HG03135 (cell line): ENCODE data around the gene ITGB2.
A peak's percentile ranks its signal among the peaks of the same experiment; 100 is the strongest.
"Not testable (repeated sequence)": the region's sequence is repeated elsewhere in the genome, so short reads cannot be mapped to it uniquely, and the experiment has no call there.

ENCODE experiments used
- ATAC-seq: cut with Tn5 transposase; IDR thresholded peaks from one replicate; pipeline ENCODE4 v1.9.1; 2021; ENCODE audit warnings: mild to moderate bottlenecking, moderate library complexity; ENCODE audit not compliant: unreplicated experiment

Gene ITGB2

DNA sequence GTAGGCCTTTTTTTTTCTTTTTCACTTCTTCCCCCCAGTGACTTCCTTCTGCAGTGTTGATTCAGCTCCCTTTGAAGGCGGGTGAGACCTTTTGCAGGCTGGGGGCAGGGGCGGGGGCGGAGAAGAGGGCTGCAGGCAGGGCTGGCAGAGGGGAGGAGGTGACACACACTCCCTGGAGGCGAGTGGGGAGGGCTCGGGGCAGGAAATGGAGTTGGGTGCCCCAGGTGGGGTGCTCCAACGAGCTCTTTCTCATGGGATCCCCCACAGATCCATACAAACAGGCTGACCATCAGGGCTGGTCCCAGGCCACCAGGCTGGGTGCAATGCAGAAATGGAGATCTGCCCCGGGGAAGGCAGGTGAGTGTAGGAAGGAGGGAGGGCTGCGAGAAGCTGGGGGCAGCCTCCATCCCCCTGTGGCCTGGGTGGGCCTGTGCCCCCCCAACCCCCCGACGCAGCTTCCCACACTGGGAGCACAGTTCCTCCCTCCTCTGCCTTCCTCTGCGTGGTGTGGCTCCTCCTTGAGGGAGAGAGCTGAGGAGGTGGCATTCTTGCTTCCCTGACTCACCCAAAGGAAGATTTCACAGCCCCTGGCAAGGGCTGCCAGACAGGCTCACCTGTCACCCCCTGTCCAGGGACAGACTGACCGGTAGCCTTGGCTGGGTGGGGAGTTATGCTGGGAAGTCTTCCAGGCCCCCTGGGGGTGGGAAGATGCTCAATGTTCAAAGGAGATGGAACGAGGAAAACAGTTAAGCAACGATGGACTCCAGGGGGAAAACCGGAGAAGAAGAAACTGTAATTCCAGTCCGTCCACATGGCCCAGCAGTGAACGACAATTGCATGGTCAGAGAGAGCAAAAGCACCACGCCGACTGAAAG is 7.1 kb upstream of the ITGB2 start:
- ATAC-seq = no peak

DNA sequence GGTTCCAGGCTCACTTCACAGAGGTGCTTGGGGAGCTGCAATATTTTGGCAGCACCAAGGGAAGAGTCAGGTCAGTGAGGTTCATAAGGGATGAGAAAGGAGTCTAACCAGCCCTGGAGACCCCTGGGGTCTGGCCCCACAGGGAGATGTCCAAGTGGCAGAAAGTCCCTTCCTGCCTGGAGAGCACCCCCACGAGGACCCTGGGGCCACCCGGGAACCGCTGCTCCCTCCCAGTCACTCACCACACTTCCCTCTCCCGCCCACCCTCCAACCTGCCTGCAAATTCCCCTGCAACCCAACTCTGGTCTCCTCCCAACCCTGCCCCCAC is 6.5 kb upstream of the ITGB2 start:
- ATAC-seq = no peak

DNA sequence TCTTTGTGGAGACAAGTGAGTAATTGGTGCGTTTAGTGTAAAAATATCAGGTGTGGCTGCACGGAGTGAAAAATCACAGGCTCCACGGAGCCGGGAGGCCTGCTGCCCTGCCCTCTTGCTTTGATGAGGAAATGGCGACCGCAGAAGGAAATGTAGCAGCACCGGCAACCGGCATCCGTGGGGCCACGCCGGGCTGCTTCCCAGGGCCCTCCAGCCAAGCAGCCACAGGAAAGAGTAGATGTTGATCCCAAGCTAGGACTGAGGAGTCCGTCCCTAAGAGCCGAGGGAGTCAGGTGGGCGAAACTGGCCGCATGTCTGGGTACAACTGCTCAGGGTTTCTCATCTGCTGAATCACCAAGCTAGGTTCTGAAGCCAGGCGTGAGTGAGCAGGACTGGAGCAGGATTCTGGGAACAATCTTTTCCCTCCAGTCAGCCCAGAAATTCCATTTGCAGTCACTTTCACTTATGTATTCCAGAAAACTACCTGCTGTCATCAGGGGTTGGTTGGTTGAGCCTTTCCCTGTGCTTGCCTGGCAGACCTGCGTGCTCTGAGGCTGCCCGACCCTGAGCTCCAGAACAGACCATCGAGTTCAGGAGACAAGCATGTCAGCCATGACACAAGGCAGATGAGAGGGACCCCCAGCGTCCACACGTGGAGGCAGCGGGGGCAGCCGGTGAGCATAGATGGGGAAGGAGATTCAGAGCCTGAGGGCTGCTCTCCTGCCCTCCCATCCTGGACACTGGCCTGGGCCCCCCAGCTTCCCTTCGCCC is 5.8 kb upstream of the ITGB2 start:
- no peak for ATAC-seq

DNA sequence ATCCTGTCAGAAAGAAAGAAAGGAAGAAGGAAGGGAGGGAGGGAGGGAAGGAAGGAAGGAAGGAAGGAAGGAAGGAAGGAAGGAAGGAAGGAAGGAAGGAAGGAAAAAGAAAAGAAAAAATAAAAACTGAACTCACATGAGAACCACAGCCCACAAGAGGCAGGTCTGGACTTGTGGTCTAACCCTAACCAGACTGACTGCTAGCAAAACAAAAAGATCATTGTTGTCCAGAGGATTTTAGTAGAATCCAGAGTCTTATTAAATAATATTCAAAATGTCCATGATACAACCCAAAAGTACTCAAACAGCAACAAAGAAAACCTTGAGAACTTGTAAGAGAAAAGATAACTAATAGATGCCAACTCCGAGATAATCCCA is 4.7 kb upstream of the ITGB2 start:
- ATAC-seq = no peak

DNA sequence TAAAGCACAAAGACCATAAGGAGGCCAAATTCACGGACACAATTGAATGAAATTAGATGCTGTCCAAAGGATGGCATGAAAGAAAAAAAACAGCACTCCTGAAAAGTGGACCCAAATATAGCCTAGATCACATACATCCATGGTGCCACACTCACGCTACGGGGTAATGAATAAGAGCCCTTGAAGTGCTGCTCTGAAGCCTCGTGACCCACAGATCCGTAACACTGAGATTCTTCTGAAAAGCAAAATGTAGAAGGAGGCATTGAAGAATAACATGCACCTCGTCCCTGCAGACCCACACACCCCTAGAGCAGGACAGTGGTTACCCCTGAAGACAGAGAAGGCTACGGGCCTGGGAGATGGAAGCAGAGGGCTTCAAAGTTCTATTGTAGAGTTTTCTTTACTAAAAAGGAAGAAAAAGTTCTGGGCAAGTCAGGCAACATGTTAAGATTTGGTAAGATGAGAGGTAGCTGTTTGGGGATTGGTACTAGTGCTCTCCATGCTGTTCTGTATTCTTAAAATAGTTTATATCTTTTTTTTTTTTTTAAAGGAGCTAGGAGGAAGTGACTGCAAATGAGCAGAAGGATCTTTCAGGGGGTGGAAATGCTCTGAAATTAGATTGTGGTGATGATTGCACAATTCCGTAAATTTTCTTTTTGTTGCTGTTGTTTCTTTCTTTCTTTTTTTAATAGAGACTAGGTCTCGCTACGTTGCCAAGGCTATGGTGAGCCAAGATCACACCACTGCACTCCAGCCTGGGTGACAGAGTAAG is 4.1 kb upstream of the ITGB2 start:
- ATAC-seq = no peak

DNA sequence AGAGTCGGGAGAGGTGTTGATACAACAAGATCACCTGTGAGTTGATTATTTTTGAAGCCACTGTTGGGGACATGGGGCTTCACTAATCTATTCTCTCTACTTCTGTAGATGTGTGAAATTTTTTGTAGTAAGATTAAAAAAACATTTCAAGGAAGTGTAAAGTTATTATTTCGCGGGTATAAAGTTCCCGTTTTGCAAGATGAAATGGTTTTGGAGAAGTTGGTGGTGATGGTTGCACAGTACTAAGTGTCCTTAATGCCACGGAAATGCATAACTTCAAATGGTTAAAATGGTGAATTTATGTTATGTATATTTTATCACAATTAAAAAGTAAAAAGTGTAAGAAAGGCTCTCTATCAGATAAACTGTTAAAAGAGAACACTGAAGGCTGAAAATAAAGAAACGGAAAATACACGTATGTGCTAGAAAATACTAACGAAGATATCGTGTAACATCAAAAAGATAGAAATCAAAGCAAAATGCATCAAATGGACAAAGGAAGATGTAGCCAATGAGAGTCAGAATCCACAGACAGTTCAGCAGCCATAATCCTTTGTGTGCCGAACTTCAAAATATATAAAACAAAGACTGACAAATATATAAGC is 2.9 kb upstream of the ITGB2 start:
- ATAC-seq = no peak

DNA sequence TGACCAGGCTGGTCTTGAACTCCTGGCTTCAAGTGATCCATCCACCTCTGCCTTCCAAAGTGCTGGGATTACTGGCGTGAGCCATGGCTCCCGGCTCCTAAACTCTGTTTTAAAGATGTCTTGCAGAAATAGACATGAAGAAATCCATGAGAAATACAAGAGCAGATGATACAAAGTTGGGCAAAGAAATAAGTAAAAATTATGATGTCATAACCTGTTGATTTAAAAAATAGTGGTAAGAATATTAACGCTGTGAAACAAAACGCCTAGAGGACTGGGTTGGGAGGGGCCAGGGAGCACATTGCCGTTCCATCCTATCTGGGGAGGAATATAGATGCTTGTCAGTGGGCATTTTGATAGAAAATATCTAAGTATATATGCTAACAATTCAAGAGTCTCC is 1.2 kb upstream of the ITGB2 start:
- ATAC-seq = no peak

DNA sequence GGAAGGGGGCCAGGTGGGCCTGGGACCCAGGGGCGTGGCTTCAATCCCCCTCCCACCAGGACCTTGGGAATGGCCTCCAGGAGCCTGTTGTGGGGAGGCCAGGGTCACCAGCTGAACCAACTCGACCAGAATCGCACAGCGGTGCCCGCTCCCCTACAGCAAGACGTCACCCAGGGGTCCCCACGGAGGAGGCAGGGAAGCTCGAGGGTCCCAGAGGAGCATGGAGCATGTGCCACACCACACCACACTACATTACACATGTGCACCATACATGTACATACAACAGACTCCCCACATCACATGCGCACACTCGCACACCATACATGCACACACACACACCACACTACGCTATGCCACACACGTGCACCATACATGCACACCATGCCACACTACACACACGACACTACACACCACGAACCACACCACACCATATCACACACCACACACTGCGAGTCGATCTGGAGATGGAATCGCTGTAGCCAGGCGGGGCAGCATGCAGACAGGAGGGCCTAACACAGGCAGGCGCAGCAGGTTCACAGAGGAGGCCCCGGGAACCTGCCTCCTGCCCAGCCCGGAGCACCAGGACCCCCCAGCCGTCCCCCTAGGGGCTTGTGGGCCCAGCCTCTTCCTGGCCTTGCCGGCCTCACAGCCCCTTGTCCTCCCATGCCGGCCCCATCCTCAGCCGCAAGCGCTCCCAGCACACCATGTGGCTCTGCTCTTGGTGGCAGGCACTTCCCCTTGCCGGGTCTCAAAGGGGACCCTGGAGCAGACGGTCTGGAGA is 596 bp downstream of the ITGB2 start:
- peak; percentile 23 for ATAC-seq

DNA sequence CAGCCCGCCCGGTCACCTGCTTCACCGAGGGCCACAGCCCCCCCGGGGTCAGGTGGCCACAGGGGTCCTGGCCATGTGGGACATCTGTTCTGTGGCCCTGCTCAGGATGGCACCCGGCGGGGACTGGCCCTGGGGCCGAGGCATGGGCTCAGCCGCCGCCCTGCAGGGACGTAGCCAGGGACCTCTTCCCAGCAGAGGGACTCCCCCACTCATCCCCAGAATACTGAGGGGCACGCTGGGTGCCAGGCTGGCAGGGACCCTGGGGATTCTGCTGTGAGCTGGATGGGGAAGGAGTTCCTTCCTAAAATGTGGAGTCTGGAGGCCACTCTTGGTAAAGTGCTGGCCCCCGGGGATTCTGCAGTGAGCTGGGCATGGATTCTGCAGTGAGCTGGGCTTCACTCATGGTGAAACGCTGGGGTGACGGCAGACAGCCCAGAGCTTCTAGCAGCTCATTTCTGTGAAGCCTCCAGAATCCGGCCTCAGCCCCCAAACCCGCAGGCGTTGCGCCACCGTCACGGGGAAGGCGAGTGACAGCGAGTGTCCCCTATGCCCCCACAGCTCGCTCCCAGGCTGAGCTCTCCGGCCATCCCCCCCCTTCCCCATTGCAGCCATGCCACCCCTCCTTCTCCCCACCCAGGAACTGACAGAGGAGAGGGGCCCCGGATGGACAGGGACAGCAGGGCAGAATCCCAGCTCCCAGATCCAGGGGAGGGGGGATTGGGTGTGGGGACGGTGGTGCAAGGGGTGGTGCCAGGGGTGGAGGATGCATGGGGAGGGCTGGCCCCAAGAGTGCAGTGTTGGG is 1.4 kb downstream of the ITGB2 start:
- ATAC-seq = no peak

DNA sequence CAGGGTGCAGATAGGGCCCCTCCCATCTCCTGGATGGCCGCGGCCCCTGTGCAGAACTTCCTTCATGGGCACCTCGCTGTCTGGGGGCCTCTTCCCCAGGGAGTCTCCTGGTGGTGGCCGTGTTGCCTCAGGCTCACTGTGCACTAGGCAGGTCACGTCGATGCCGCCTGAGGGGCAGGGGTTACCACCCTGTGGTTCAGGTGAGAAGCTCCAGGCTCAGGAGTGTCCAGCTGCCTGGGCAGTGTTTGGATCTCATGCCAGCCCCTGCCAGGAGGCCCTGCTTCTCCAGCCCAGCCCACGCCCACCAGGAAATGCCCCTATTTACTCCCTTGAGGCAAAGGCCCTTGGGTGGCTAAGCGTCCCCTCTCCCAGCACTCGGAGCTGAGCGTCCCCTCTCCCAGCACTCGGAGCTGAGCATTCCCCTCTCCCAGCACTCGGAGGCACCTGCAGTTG is 2.1 kb downstream of the ITGB2 start:
- no peak for ATAC-seq

DNA sequence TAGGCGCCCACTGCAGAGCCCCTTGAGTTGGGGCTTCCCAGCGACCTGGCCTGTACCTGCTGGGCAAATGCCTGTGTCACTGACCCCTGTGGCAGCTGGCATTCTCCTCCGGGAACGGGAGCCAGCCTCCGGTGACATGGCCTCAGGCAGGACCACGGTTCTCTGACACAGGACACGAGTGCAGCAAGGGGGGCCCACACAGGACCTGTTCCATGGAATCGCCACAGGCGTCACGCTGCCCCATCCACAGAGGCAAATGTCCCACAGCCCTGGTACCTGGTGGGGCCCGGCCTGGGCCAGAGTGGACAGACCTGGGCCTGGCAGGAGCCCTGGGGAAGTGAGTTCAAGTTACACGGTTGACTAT is 2.6 kb downstream of the ITGB2 start:
- no peak for ATAC-seq

DNA sequence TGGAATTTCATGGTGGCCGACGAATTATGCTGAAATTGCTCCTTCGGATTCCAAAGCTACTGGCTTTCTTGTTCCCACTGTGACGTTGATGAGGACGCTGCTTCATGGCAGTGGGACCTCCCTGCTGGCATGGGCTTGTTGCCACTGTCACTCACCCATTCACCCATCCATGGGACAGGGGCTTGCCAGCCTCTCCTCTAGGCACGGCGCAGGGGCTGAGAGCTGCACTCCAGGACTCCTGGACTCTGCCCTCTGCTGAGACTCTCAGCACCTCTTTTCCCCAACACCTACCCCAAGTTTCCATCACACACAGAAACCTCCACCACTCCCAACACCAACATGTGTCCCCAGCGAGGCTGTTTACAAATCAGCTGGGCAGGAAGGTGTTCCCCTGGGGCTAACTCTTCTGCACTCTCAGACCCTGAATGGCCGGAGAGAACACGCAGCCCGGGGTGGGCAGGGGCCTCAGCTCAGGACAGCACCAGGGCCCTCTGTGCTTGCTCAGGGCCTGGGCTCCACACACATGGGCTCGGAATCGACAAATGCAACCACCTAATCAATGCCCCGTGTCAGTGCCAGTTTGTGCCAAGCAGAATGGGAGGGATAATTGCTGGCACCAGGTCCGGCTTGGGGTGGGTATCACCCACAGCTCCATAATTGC is 3.1 kb downstream of the ITGB2 start:
- ATAC-seq = no peak

DNA sequence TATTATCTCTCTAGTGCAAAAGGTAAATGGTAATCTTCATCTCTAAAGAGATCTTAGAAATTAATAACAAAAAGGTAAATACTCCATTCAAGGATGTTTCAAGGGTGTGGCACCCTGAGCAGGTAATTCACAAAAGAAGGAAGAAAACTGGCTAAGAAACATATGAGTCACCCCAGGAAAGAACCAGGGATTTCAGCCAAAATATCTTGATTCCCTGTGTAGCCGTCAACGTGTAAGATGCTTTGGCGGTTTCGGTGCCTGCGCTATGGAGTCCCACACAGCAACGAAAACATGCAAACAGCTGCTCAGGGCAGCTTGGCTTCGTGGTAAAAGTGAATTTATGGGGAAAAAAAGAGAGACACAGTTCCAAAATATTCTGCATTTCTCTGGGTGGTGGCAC is 3.7 kb downstream of the ITGB2 start:
- no peak for ATAC-seq

DNA sequence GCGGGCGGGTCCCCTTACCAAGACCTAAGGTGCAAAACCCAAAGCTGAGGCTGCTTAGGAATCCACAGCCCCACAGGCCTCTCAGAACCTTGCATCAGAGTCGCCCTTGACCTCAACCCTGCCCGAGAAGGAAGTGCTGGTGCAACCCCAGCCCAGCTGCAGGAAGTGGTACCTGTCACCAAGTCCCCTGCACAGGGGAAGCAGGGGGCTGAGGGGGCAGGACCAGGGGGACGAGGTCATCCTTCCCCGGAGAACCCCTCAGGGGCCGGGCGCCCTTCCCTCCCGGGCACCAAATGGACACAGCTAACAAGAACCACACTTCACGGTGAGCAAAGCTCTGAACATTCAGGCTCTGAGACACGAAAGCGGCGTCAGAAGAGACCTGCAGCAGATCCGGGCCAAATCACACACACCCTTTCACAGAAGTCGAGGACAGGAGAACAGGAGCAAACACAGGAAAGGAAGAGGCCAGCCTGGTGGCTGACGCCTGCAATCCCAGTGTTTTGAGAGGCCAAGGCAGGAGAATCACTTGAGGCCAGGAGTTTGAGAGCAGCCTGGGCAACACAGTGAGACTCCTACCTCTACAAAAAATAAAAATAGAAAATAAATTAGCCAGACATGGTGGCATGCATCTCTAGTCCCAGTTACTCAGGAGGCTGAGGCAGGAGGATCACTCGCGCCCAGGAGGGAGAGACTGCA is 6.4 kb downstream of the ITGB2 start:
- ATAC-seq = no peak

DNA sequence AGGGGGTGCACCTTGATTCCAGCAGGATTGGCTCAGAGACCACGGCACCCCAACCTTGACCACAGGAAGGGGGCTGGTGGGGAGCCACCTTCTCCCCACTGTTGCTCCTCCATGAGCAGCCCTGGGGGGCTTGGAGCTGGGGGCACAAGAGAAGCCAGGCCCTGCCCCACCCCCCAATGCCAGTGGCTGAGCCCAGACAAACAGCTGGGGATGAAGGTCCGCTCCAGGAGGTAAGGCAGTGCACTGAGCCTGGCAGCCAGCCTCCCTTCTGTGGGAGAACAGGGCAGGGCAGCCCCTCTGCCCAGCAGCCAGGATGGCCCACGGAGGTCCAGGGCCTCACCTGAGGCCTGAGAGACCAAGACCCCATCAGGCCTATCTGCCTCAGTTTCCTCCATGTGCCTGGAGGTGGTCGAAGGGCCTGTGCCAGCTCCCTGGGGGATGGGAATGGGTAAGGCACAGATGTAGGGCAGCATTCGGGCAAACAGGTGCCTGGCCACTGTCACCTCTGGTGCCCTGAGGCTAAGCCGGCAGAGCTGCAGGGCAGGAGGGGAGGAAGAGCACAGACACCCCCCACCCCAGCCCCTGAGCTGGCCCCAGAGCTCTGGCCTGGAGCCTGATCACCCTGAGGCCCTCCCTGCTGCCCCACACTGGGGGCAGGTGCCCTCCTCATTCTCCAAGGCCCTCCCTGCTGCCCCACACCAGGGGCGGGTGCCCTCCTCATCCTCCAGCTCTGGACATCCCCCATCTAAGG is 7.1 kb downstream of the ITGB2 start:
- ATAC-seq = no peak

DNA sequence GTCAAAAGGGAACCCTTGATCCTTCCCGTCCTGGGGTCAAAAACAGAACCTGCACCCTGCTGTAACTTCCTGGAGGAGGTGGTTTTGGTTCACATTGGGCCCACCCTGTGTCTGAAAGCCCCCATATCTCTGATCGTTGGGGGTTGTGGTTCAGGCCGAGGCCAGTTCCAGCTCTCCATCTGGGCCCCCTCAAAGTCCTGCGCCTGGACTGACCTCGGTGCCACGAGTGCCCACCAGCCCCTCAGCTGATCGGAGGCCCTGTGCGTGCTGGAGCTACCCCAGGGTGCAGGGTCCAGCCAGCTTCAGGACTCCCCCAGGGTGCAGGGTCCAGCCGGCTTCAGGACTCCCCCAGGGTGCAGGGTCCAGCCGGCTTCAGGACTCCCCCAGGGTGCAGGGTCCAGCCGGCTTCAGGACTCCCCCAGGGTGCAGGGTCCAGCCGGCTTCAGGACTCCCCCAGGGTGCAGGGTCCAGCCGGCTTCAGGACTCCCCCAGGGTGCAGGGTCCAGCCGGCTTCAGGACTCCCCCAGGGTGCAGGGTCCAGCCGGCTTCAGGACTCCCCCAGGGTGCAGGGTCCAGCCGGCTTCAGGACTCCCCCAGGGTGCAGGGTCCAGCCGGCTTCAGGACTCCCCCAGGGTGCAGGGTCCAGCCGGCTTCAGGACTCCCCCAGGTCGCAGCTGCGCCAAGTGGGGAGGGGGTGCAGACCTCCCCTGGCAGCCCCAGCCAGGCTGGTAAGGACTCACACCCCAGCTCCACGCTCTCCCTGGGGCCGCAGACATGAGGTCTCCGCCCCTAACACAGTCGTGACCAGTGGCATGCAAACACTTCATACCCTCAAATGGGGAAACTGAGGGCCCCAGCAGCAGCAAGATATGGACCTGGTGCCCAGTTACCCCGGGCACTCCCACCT is 7.9 kb downstream of the ITGB2 start:
- ATAC-seq = not testable (repeated sequence)

DNA sequence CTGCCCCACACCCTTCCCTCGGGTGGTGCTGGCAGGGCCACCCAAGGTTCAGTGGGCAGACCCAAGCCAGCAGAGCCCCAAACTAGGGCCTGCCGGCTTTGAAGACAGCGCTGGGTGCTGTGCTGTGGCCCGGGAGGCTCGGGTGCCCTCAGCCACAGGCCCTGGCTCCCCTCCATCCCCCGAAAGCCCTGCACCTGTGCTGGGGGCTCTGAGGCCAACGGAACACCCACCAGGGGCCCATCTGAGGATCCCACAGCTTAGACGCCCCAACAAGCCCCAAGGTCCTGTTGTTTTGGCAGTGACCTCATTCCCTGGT is 8.6 kb downstream of the ITGB2 start:
- no peak for ATAC-seq
